ENCODE data around the gene REXO1. TPM values are rescaled to one million over a fixed set of nuclear protein-coding genes. Genes with fewer than 3 reads are reported as not detected.
A peak's percentile ranks its signal among the peaks of the same experiment; 100 is the strongest.

Gene REXO1
- total and polyA plus RNA-seq, 9 of the 15 experiments (the other 6 are each of a cell fraction or from before 2014, with no cell fraction given), result 0.04 to 63.3 (median 15.8) TPM

DNA sequence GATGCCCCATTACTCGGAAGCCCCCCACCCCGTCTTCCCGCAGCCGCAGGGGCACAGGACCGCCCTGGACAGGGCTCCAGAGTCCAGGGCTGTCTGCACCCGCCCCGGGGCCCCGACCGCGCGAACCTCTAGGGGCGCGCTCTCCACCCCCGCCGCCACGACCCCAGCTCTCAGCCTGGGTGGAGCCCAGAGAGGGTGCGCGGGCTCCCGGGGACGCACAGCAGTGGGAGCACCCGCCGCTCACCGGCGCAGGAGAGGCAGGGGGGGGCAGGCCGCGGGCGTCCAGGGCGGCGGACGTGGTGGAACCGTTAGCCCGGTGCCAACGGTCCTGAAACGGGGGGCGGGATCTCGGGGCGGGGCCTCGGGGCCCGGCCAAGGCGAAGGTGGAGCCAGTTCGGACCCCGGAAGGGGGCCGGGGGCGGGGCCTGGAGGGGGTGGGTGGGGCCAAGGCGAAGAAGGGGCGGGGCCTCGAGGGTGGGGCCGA lies 36.3 kb downstream of the REXO1 start, which contains the start of gene ATP8B3 (continued):
- TF ChIP-seq HNRNPL (IDR thresholded peaks at IDR 0.05; ENCODE audit: low read depth, low read length) (0 out of 2 replicates have a peak, but pooled peaks have one; percentile 20), ZFX (CRISPR knock-in tag; IDR thresholded peaks at IDR 0.05) (no peak), DDX20 (tag; IDR thresholded peaks at IDR 0.05; ENCODE audit: low read depth) (no peak), GABPA (tag; conservative IDR thresholded peaks at IDR 0.05; ENCODE audit: low read depth) (no peak), CHD1 (IDR thresholded peaks at IDR 0.05; ENCODE audit: low read length) (no peak), CCAR2 (IDR thresholded peaks at IDR 0.05; ENCODE audit: low read depth, low read length) (no peak), IRF2 (CRISPR knock-in tag; IDR thresholded peaks at IDR 0.05) (no peak), FOXK2 (conservative IDR thresholded peaks at IDR 0.05 in 1 of 2, IDR thresholded peaks at IDR 0.05 in 1 of 2; ENCODE audit: low read depth in 2 of 2) (no peak), DNMT1 (IDR thresholded peaks at IDR 0.05) (no peak), RBM15 (IDR thresholded peaks at IDR 0.05; ENCODE audit: insufficient read depth, low read length) (no peak)
- TF ChIP-seq, protein P1, sequence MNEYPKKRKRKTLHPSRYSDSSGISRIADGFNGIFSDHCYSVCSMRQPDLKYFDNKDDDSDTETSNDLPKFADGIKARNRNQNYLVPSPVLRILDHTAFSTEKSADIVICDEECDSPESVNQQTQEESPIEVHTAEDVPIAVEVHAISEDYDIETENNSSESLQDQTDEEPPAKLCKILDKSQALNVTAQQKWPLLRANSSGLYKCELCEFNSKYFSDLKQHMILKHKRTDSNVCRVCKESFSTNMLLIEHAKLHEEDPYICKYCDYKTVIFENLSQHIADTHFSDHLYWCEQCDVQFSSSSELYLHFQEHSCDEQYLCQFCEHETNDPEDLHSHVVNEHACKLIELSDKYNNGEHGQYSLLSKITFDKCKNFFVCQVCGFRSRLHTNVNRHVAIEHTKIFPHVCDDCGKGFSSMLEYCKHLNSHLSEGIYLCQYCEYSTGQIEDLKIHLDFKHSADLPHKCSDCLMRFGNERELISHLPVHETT (CRISPR knock-in tag; conservative IDR thresholded peaks at IDR 0.05 in 1 of 2, IDR thresholded peaks at IDR 0.05 in 1 of 2), result peak in 1 of 2 experiments; percentile 82; a peak in 2 of 4 replicates
- TF ChIP-seq, protein P2, sequence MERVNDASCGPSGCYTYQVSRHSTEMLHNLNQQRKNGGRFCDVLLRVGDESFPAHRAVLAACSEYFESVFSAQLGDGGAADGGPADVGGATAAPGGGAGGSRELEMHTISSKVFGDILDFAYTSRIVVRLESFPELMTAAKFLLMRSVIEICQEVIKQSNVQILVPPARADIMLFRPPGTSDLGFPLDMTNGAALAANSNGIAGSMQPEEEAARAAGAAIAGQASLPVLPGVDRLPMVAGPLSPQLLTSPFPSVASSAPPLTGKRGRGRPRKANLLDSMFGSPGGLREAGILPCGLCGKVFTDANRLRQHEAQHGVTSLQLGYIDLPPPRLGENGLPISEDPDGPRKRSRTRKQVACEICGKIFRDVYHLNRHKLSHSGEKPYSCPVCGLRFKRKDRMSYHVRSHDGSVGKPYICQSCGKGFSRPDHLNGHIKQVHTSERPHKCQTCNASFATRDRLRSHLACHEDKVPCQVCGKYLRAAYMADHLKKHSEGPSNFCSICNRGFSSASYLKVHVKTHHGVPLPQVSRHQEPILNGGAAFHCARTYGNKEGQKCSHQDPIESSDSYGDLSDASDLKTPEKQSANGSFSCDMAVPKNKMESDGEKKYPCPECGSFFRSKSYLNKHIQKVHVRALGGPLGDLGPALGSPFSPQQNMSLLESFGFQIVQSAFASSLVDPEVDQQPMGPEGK (CRISPR knock-in tag; IDR thresholded peaks at IDR 0.05; ENCODE audit: borderline replicate concordance), result no peak
- TF ChIP-seq, protein P3, sequence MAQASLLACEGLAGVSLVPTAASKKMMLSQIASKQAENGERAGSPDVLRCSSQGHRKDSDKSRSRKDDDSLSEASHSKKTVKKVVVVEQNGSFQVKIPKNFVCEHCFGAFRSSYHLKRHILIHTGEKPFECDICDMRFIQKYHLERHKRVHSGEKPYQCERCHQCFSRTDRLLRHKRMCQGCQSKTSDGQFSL (CRISPR knock-in tag; IDR thresholded peaks at IDR 0.05), result peak; percentile 61; the same call in 1 of the 2 replicates
- TF ChIP-seq, protein P3 (tag; IDR thresholded peaks at IDR 0.05), result peak in 1 of 2 experiments; percentile 79; a peak in 2 of 4 replicates
- TF ChIP-seq, protein P4, sequence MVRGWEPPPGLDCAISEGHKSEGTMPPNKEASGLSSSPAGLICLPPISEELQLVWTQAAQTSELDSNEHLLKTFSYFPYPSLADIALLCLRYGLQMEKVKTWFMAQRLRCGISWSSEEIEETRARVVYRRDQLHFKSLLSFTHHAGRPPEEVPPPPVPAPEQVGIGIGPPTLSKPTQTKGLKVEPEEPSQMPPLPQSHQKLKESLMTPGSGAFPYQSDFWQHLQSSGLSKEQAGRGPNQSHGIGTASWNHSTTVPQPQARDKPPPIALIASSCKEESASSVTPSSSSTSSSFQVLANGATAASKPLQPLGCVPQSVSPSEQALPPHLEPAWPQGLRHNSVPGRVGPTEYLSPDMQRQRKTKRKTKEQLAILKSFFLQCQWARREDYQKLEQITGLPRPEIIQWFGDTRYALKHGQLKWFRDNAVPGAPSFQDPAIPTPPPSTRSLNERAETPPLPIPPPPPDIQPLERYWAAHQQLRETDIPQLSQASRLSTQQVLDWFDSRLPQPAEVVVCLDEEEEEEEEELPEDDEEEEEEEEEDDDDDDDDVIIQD (CRISPR knock-in tag; IDR thresholded peaks at IDR 0.05), result no peak
- TF ChIP-seq, protein P5, sequence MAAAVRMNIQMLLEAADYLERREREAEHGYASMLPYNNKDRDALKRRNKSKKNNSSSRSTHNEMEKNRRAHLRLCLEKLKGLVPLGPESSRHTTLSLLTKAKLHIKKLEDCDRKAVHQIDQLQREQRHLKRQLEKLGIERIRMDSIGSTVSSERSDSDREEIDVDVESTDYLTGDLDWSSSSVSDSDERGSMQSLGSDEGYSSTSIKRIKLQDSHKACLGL (CRISPR knock-in tag; IDR thresholded peaks at IDR 0.05; ENCODE audit: borderline replicate concordance, poor library complexity, severe bottlenecking), result no peak

All from K562 (cell line).